HCT116 (cell line): Measurements from ENCODE around the gene GCDH. TPM values are rescaled to one million over a fixed set of nuclear protein-coding genes. Genes with fewer than 3 reads are reported as not detected.
A peak's percentile ranks its signal among the peaks of the same experiment; 100 is the strongest.

ENCODE experiments used
- ATAC-seq: fragments of 200-7000 bp; cut with Tn5 transposase; 2 replicates; pipeline ENCODE4 v1.9.1; 2020; ENCODE audit warnings: mild to moderate bottlenecking, moderate library complexity
- BruUV-seq: library from RNA; stranded (reverse); fragments of 400-500 nt; replicated peaks from 2 replicates; lab custom pipeline; 2021; lab: Mats Ljungman, UMichigan
- CTCF ChIA-PET: fragments of 300-600 bp; sonication (Branson Sonifier 250); formaldehyde crosslinking; loops from one replicate; lab custom pipeline; 2021; ENCODE audit warnings: antibody characterized with exemption; lab: Charles Lee
- POLR2A ChIA-PET: fragments of 300-600, 350-600 bp; sonication (Branson Sonifier 250); formaldehyde crosslinking; loops from one replicate; lab custom pipeline; 2021; ENCODE audit warnings: antibody characterized with exemption; lab: Charles Lee
- RAD21 ChIA-PET, 2 experiments: fragments of 300-600 bp; sonication (Branson Sonifier 250); formaldehyde crosslinking; loops; one replicate each; lab custom pipeline; 2023; ENCODE audit warnings: low total read pairs in 2 of 2; ENCODE audit not compliant: uncharacterized antibody in 2 of 2, unreplicated experiment in 2 of 2, low non-redundant PET in 1 of 2; lab: Charles Lee
- DNase-seq: peaks from one replicate; pipeline ENCODE4 v3.0.0-alpha.2; 2010; ENCODE audit warnings: low read depth, low spot score
- H2AFZ ChIP-seq: fragments of 200-600 bp; shearing (Covaris generic), sonication (generic); 2 replicates; pipeline ENCODE4 v1.6.1; 2017; ENCODE audit warnings: low read depth, mixed run types, mixed read lengths, antibody characterized with exemption, low read length; ENCODE audit not compliant: poor library complexity, severe bottlenecking
- H3K27ac ChIP-seq: 2 replicates; pipeline ENCODE4 v1.5.1; 2012; ENCODE audit warnings: low read depth, low read length
- H3K27me3 ChIP-seq: fragments of 200-600 bp; sonication (generic); 2 replicates; pipeline ENCODE4 v1.6.1; 2016; ENCODE audit warnings: mixed run types, low read length, mixed read lengths; ENCODE audit not compliant: insufficient read depth
- H3K36me3 ChIP-seq, 2 experiments: fragments of 200-500 bp in 1 of 2; fragments of 200-600 bp in 1 of 2; sonication (Bioruptor generic) in 1 of 2; sonication (generic) in 1 of 2; 2 replicates each; pipeline versions ENCODE4 v1.5.1 to v1.6.1; 2014 to 2016; ENCODE audit warnings: low read length in 2 of 2, inconsistent platforms in 1 of 2, mixed read lengths in 1 of 2, mixed run types in 1 of 2; ENCODE audit not compliant: insufficient read depth in 2 of 2, control insufficient read depth in 1 of 2
- H3K4me1 ChIP-seq, 2 experiments: fragments of 200-600 bp in 1 of 2; sonication (generic) in 1 of 2; 2 replicates each; pipeline versions ENCODE4 v1.5.1 to v1.6.1; 2012 to 2017; ENCODE audit warnings: low read length in 2 of 2, inconsistent platforms in 1 of 2, mild to moderate bottlenecking in 1 of 2, mixed read lengths in 1 of 2, mixed run types in 1 of 2, moderate library complexity in 1 of 2; ENCODE audit not compliant: insufficient read depth in 2 of 2, control insufficient read depth in 1 of 2
- H3K4me2 ChIP-seq: fragments of 200-600 bp; sonication (generic); 2 replicates; pipeline ENCODE4 v1.6.1; 2017; ENCODE audit warnings: mixed run types, low read length, mixed read lengths
- H3K4me3 ChIP-seq, 2 experiments: fragments of 200-600 bp in 1 of 2; sonication (generic) in 1 of 2; replicated peaks in 1 of 2; 2 replicates each; pipeline ENCODE4 v1.5.1; 2011 to 2016; ENCODE audit warnings: low read length in 2 of 2, control low read depth in 1 of 2, low read depth in 1 of 2, mild to moderate bottlenecking in 1 of 2, mixed read lengths in 1 of 2, mixed run types in 1 of 2
- H3K79me2 ChIP-seq: fragments of 200-600 bp; sonication (generic); 2 replicates; pipeline ENCODE4 v1.6.1; 2017; ENCODE audit warnings: mild to moderate bottlenecking, mixed run types, low read length, moderate library complexity, mixed read lengths; ENCODE audit not compliant: insufficient read depth
- H3K9ac ChIP-seq: fragments of 200-600 bp; sonication (generic); 2 replicates; pipeline ENCODE4 v1.6.1; 2016; ENCODE audit warnings: low read length, mixed read lengths
- H3K9me2 ChIP-seq: fragments of 200-600 bp; sonication (generic), shearing (Covaris generic); 2 replicates; pipeline ENCODE4 v1.6.1; 2017; ENCODE audit warnings: mixed run types, mild to moderate bottlenecking, moderate library complexity; ENCODE audit not compliant: insufficient read depth
- H3K9me3 ChIP-seq, 2 experiments: fragments of 200-500 bp in 1 of 2; fragments of 200-600 bp in 1 of 2; sonication (Bioruptor generic) in 1 of 2; sonication (generic) in 1 of 2; 2 replicates each; pipeline ENCODE4 v1.6.1; 2014 to 2017; ENCODE audit warnings: low read length in 2 of 2, mixed read lengths in 2 of 2, inconsistent platforms in 1 of 2, low read depth in 1 of 2, mild to moderate bottlenecking in 1 of 2, mixed run types in 1 of 2, moderate library complexity in 1 of 2; ENCODE audit not compliant: control insufficient read depth in 1 of 2, insufficient read depth in 1 of 2
- H4K20me1 ChIP-seq: fragments of 200-600 bp; sonication (generic), shearing (Covaris generic); 2 replicates; pipeline ENCODE4 v1.6.1; 2017; ENCODE audit warnings: mixed run types, mild to moderate bottlenecking, moderate library complexity; ENCODE audit not compliant: insufficient read depth
- ATF3 ChIP-seq: IDR thresholded peaks from 2 replicates; pipeline ENCODE4 v1.6.1; 2012
- CBX3 ChIP-seq: IDR thresholded peaks from 2 replicates; pipeline ENCODE4 v1.6.1; 2012; ENCODE audit warnings: low read depth
- CEBPB ChIP-seq: IDR thresholded peaks from 2 replicates; pipeline ENCODE4 v1.6.1; 2012; ENCODE audit warnings: low read depth
- EZH2phosphoT487 ChIP-seq: fragments of 200-600 bp; IDR thresholded peaks from 2 replicates; pipeline ENCODE4 v1.6.1; 2018; ENCODE audit warnings: antibody characterized with exemption, borderline replicate concordance
- FOSL1 ChIP-seq: IDR thresholded peaks from 2 replicates; pipeline ENCODE4 v1.6.1; 2012; ENCODE audit warnings: low read depth
- POLR2A ChIP-seq: IDR thresholded peaks from 2 replicates; pipeline ENCODE4 v1.7.0; 2011; ENCODE audit warnings: borderline replicate concordance; ENCODE audit not compliant: insufficient read depth, insufficient read length; ENCODE audit errors: extremely low read depth
- POLR2AphosphoS5 ChIP-seq: IDR thresholded peaks from 2 replicates; pipeline ENCODE4 v1.6.1; 2011; ENCODE audit warnings: mild to moderate bottlenecking, low read depth, low read length, moderate library complexity
- REST ChIP-seq: IDR thresholded peaks from 2 replicates; pipeline ENCODE4 v1.6.1; 2012; ENCODE audit warnings: low read depth
- SP1 ChIP-seq: IDR thresholded peaks from 2 replicates; pipeline ENCODE4 v1.6.1; 2012; ENCODE audit warnings: low read depth
- YY1 ChIP-seq: IDR thresholded peaks from 2 replicates; pipeline ENCODE4 v1.6.1; 2011; ENCODE audit warnings: low read length, low read depth, moderate library complexity, mild to moderate bottlenecking; ENCODE audit not compliant: insufficient replicate concordance; ENCODE audit errors: extremely low read depth
- ZFX ChIP-seq: fragments of 450-650 bp; IDR thresholded peaks from 2 replicates; pipeline ENCODE4 v1.6.1; 2017
- ZNF274 ChIP-seq: fragments of 200-500 bp; sonication (Bioruptor generic); IDR thresholded peaks from 2 replicates; pipeline ENCODE4 v1.6.1; 2014; ENCODE audit warnings: mild to moderate bottlenecking, low read depth, low read length, inconsistent platforms
- intact Hi-C: fragments of 100-400 bp; cut with micrococcal nuclease; formaldehyde crosslinking; loops from 2 replicates; pipeline ENCODE4 v1.10.0; 2022
- total RNA-seq: library from RNA; stranded (reverse); gene quantifications from one replicate; pipeline ENCODE4 v1.2.1, GENCODE V29; 2021; ENCODE audit not compliant: unreplicated experiment

Gene GCDH
- total RNA-seq, 1 experiment from 2014 or later, result 23.2 TPM

- peaks cover 29 to 47% of the 10 kb centered on the region in 2 experiments for H3K36me3 ChIP-seq
Observed at GRCh38 chr19:12939975-12940423, 49.0 kb downstream of the GCDH start.

GRCh38 chr19:12940897-12941296 lies 49.9 kb downstream of the GCDH start:
- no TSS peak for BruUV-seq
- RAD21 ChIA-PET, result no interaction called here
- POLR2A ChIA-PET, result no interaction called here
- no peaks in the 10 kb centered on the region for H4K20me1 ChIP-seq
- H3K9me2 ChIP-seq, result no peaks in the 10 kb centered on the region
- peaks cover 48% of the 10 kb centered on the region for H3K79me2 ChIP-seq
- H2AFZ ChIP-seq, result no peak overlapping the region
- H3K4me1 ChIP-seq, result peaks cover 15 to 42% of the 10 kb centered on the region in 2 experiments
- H3K27ac ChIP-seq, result peak overlapping the region; percentile 37
- H3K9ac ChIP-seq, result no peak overlapping the region
- no peak overlapping the region for H3K4me3 ChIP-seq
- CTCF ChIA-PET, result interaction anchor here (0.6 kb wide), 1 partner anchor 19 kb away, joined by 3 read pairs; no protein-coding TSS in a partner anchor
- peaks cover 29 to 47% of the 10 kb centered on the region in 2 experiments for H3K36me3 ChIP-seq
- intact Hi-C loops, result no loop called here
- ATAC-seq, result no peak
- TF ChIP-seq EZH2phosphoT487 (no peak), CBX3 (no peak), POLR2A (no peak), ZNF274 (no peak), REST (no peak), FOSL1 (no peak), SP1 (no peak)
- TF ChIP-seq, all 23 proteins: peak for 0
- DNase-seq, result no peak
- Histone ChIP-seq H3K27me3 (no peaks in the 10 kb centered on the region), H3K9me3 (no peaks in the 10 kb centered on the region), H3K4me2 (peak overlapping the region; percentile 87; the same call in 1 of the 2 replicates)

More at GRCh38 chr19:12939975-12940423, 49.0 kb downstream of the GCDH start:
- Histone ChIP-seq H3K4me3 (peak overlapping the region; percentile 98 to 99), H3K27me3 (no peaks in the 10 kb centered on the region), H3K4me1 (peaks cover 15 to 47% of the 10 kb centered on the region in 2 experiments), H2AFZ (no peak overlapping the region), H3K79me2 (peaks cover 48% of the 10 kb centered on the region), H3K9me3 (no peaks in the 10 kb centered on the region), H3K9me2 (no peaks in the 10 kb centered on the region), H3K9ac (peak overlapping the region; percentile 95), H3K4me2 (peak overlapping the region; percentile 87), H3K27ac (peak overlapping the region; percentile 37), H4K20me1 (no peaks in the 10 kb centered on the region)
- CTCF ChIA-PET, result no interaction called here
- RAD21 ChIA-PET, result no interaction called here
- no peak for DNase-seq
- BruUV-seq, result no TSS peak
- no peak for ATAC-seq
- TF ChIP-seq ATF3 (no peak), POLR2AphosphoS5 (no peak), YY1 (no peak), POLR2A (no peak), EZH2phosphoT487 (no peak), CEBPB (no peak), ZFX (no peak)
- intact Hi-C loops, result loop anchor here (2.0 kb wide), 1 partner anchor 49 kb away; the partner anchor contains the start of gene GCDH
- POLR2A ChIA-PET, result interaction anchor here (0.9 kb wide), 1 partner anchor 49 kb away, joined by 4 read pairs; the partner anchor contains the start of gene GCDH
